SK-N-SH (cell line): ENCODE measurements around the gene LRRC58. TPM values are rescaled to one million over a fixed set of nuclear protein-coding genes. Genes with fewer than 3 reads are reported as not detected.

ENCODE experiments used
- CTCF ChIA-PET: fragments of 300-600, 350-600 bp; formaldehyde crosslinking; extraction: SDS; loops from one replicate; lab custom pipeline; 2021; lab: Yijun Ruan, JAX
- POLR2A ChIA-PET: fragments of 350-600 bp; sonication (Branson Sonifier 250); formaldehyde crosslinking; extraction: SDS; loops from one replicate; lab custom pipeline; 2020; ENCODE audit warnings: antibody characterized with exemption, inconsistent platforms; lab: Yijun Ruan, JAX
- DNase-seq: peaks from one replicate; pipeline ENCODE4 v3.0.0; 2012
- H2AFZ ChIP-seq: fragments of 200-600 bp; sonication (generic); 2 replicates; pipeline ENCODE4 v1.8.1; 2016; ENCODE audit warnings: antibody characterized with exemption, mild to moderate bottlenecking, low read depth
- H3F3A ChIP-seq: fragments of 200-600 bp; sonication (generic); replicated peaks from 2 replicates; pipeline ENCODE3; 2016; ENCODE audit warnings: antibody characterized with exemption, mild to moderate bottlenecking; ENCODE audit not compliant: insufficient read depth
- H3K27ac ChIP-seq, 2 experiments: fragments of 200-500 bp in 1 of 2; fragments of 200-600 bp in 1 of 2; sonication (Bioruptor generic) in 1 of 2; sonication (generic), shearing (Covaris generic) in 1 of 2; 2 replicates each; pipeline versions ENCODE4 v1.5.1 to v1.6.1; 2014 to 2016; ENCODE audit warnings: low read depth in 2 of 2, inconsistent platforms in 1 of 2, low read length in 1 of 2, mild to moderate bottlenecking in 1 of 2, mixed read lengths in 1 of 2
- H3K27me3 ChIP-seq: fragments of 200-600 bp; sonication (generic), shearing (Covaris generic); 2 replicates; pipeline ENCODE4 v1.6.1; 2016; ENCODE audit warnings: mixed run types; ENCODE audit not compliant: insufficient read depth
- H3K36me3 ChIP-seq, 2 experiments: fragments of 200-500 bp in 1 of 2; fragments of 200-600 bp in 1 of 2; sonication (Bioruptor generic) in 1 of 2; sonication (generic) in 1 of 2; replicated peaks in 1 of 2; 2 replicates each; pipeline versions ENCODE3 to v1.5.1; 2014 to 2016; ENCODE audit warnings: low read length in 1 of 2, mild to moderate bottlenecking in 1 of 2; ENCODE audit not compliant: insufficient read depth in 2 of 2, control insufficient read depth in 1 of 2
- H3K4me1 ChIP-seq, 2 experiments: fragments of 200-500 bp in 1 of 2; fragments of 200-600 bp in 1 of 2; sonication (Bioruptor generic) in 1 of 2; sonication (generic), shearing (Covaris generic) in 1 of 2; 2 replicates each; pipeline versions ENCODE4 v1.5.1 to v1.6.1; 2014 to 2016; ENCODE audit warnings: low read depth in 1 of 2, low read length in 1 of 2, mixed run types in 1 of 2; ENCODE audit not compliant: insufficient read depth in 2 of 2, control insufficient read depth in 1 of 2
- H3K4me2 ChIP-seq: fragments of 200-600 bp; sonication (generic), shearing (Covaris generic); 2 replicates; pipeline ENCODE4 v1.6.1; 2017; ENCODE audit warnings: mixed run types
- H3K4me3 ChIP-seq, 2 experiments: fragments of 200-500 bp in 1 of 2; fragments of 200-600 bp in 1 of 2; sonication (Bioruptor generic) in 1 of 2; sonication (generic), shearing (Covaris generic) in 1 of 2; 2 replicates each; pipeline versions ENCODE4 v1.5.1 to v1.8.1; 2014 to 2016; ENCODE audit warnings: low read depth in 2 of 2, inconsistent platforms in 1 of 2, low read length in 1 of 2, mild to moderate bottlenecking in 1 of 2, mixed read lengths in 1 of 2, moderate library complexity in 1 of 2
- H3K79me2 ChIP-seq: fragments of 200-600 bp; sonication (generic); 2 replicates; pipeline ENCODE4 v1.8.1; 2017; ENCODE audit warnings: mild to moderate bottlenecking; ENCODE audit not compliant: insufficient read depth
- H3K9ac ChIP-seq: fragments of 200-600 bp; sonication (generic); 2 replicates; pipeline ENCODE4 v1.6.1; 2017; ENCODE audit warnings: mixed run types
- H3K9me2 ChIP-seq: fragments of 200-600 bp; sonication (generic); 2 replicates; pipeline ENCODE4 v1.6.1; 2017; ENCODE audit warnings: mixed run types
- H3K9me3 ChIP-seq: fragments of 200-600 bp; sonication (generic); 2 replicates; pipeline ENCODE4 v1.6.1; 2017; ENCODE audit warnings: mixed run types, mild to moderate bottlenecking, moderate library complexity
- H4K20me1 ChIP-seq: fragments of 200-600 bp; sonication (generic); 2 replicates; pipeline ENCODE4 v1.6.1; 2017; ENCODE audit warnings: mild to moderate bottlenecking, mixed run types; ENCODE audit not compliant: insufficient read depth
- CTCF ChIP-seq: fragments of 200-600 bp; sonication (generic); IDR thresholded peaks from 2 replicates; pipeline ENCODE4 v1.6.1; 2017; ENCODE audit warnings: antibody characterized with exemption, mild to moderate bottlenecking, moderate library complexity
- FOXJ3 ChIP-seq: sonication (generic); formaldehyde crosslinking; IDR thresholded peaks from 2 replicates; pipeline ENCODE4 v1.5.1; 2020; ENCODE audit warnings: mild to moderate bottlenecking, missing genetic modification reagents
- FOXM1 ChIP-seq: IDR thresholded peaks from 2 replicates; pipeline ENCODE4 v1.4.0; 2012; ENCODE audit warnings: low read depth, mild to moderate bottlenecking
- GATA2 ChIP-seq: sonication (generic); formaldehyde crosslinking; IDR thresholded peaks from 2 replicates; pipeline ENCODE4 v1.5.0; 2020; ENCODE audit warnings: mild to moderate bottlenecking, missing genetic modification reagents
- MEF2A ChIP-seq: IDR thresholded peaks from 2 replicates; pipeline ENCODE4 v1.4.0; 2012; ENCODE audit warnings: low read depth, borderline replicate concordance
- MXI1 ChIP-seq: IDR thresholded peaks from 2 replicates; pipeline ENCODE4 v1.6.1; 2012; ENCODE audit warnings: mild to moderate bottlenecking, low read depth, low read length, improper control_type of control experiment
- NFIC ChIP-seq: IDR thresholded peaks from 2 replicates; pipeline ENCODE4 v1.4.0; 2012; ENCODE audit warnings: borderline replicate concordance
- NRF1 ChIP-seq: IDR thresholded peaks from 2 replicates; pipeline ENCODE4 v1.6.1; 2012; ENCODE audit warnings: low read depth, mild to moderate bottlenecking, low read length
- POLR2AphosphoS5 ChIP-seq: IDR thresholded peaks from 2 replicates; pipeline ENCODE4 v1.6.1; 2012; ENCODE audit warnings: low read depth, low read length
- RAD21 ChIP-seq: IDR thresholded peaks from 2 replicates; pipeline ENCODE4 v1.6.1; 2012; ENCODE audit warnings: mild to moderate bottlenecking, low read length
- TAF1 ChIP-seq: IDR thresholded peaks from 2 replicates; pipeline ENCODE4 v1.6.1; 2012; ENCODE audit warnings: low read depth, mild to moderate bottlenecking, low read length, moderate library complexity, borderline replicate concordance
- TCF12 ChIP-seq: IDR thresholded peaks from 2 replicates; pipeline ENCODE4 v1.4.0; 2012
- TEAD4 ChIP-seq: IDR thresholded peaks from 2 replicates; pipeline ENCODE4 v1.4.0; 2012; ENCODE audit warnings: mild to moderate bottlenecking, borderline replicate concordance; ENCODE audit not compliant: insufficient read depth
- USF2 ChIP-seq: fragments of 150-350 bp; IDR thresholded peaks from 2 replicates; pipeline ENCODE4 v1.6.1; 2017; ENCODE audit warnings: antibody characterized with exemption, low read length, low read depth, borderline replicate concordance
- WGBS: methylation state at CpG from one replicate; pipeline ENCODE4 v1.1.6; 2017; ENCODE audit warnings: low lambda C conversion rate; 5-methylcytosine and 5-hydroxymethylcytosine counted together
- polyA plus RNA-seq, 3 experiments: library from polyadenylated mRNA; depleted of rRNA; stranded (reverse); fragments of >200 nt; gene quantifications; 2 replicates each; pipeline ENCODE4 v1.2.3, GENCODE V29; 2012

The LRRC58 gene
- polyA plus RNA-seq, 1 of the 3 experiments (the other 2 are of a cell fraction), result 5.8 TPM

GRCh38 chr3:120357807-120358206, 8.7 kb upstream of the LRRC58 start:
- H3K79me2 ChIP-seq, result no peaks in the 10 kb centered on the region
- no peaks in the 10 kb centered on the region for H3K27me3 ChIP-seq
- H3K4me3 ChIP-seq, result no peak overlapping the region
- H3K27ac ChIP-seq, result no peak overlapping the region
- H4K20me1 ChIP-seq, result no peaks in the 10 kb centered on the region
- H3K9me3 ChIP-seq, result no peaks in the 10 kb centered on the region
- no peak overlapping the region for H3K4me2 ChIP-seq
- no peak overlapping the region for H3K9ac ChIP-seq
- H2AFZ ChIP-seq, result no peak overlapping the region
- ChIA-PET CTCF (interaction anchor here (2.9 kb wide), 1 partner anchor 59 kb away, joined by 6 read pairs; no protein-coding TSS in a partner anchor), POLR2A (no interaction called here)
- TF ChIP-seq MEF2A (no peak), RAD21 (no peak), GATA2 (CRISPR knock-in tag) (no peak), FOXJ3 (CRISPR knock-in tag) (no peak), FOXM1 (no peak), TEAD4 (no peak), MXI1 (no peak), NFIC (no peak), TAF1 (no peak), USF2 (no peak), TCF12 (no peak), NRF1 (no peak), POLR2AphosphoS5 (no peak)
- H3K36me3 ChIP-seq, result no peaks in the 10 kb centered on the region
- no peaks in the 10 kb centered on the region for H3K9me2 ChIP-seq
- H3F3A ChIP-seq, result no peaks in the 10 kb centered on the region
- no peaks in the 10 kb centered on the region for H3K4me1 ChIP-seq
- no peak for DNase-seq

GRCh38 chr3:120355486-120355885, 6.3 kb upstream of the LRRC58 start:
- Histone ChIP-seq H3K9ac (no peak overlapping the region), H3K36me3 (no peaks in the 10 kb centered on the region), H3K4me1 (peaks cover 2 to 6% of the 10 kb centered on the region in 2 experiments; a peak in 3 of 4 replicates), H3K9me2 (no peaks in the 10 kb centered on the region), H3K4me3 (no peak overlapping the region), H3K9me3 (no peaks in the 10 kb centered on the region), H3K27ac (no peak overlapping the region), H4K20me1 (no peaks in the 10 kb centered on the region), H3K27me3 (no peaks in the 10 kb centered on the region), H2AFZ (no peak overlapping the region), H3K79me2 (no peaks in the 10 kb centered on the region), H3K4me2 (no peak overlapping the region), H3F3A (peaks cover 2% of the 10 kb centered on the region)
- ChIA-PET POLR2A (no interaction called here), CTCF (interaction anchor here (1.8 to 2.9 kb wide), 2 partner anchors 62 to 203 kb away, joined by 4 to 6 read pairs; no protein-coding TSS in a partner anchor)
- WGBS, result 79% methylated on average over 1 of the region's 1 CpG
- DNase-seq, result no peak
- no peak for TF ChIP-seq CTCF
- no peak for TF ChIP-seq FOXM1
